Measurements from ENCODE around the gene GSG1L. TPM values are rescaled to one million over a fixed set of nuclear protein-coding genes. Genes with fewer than 3 reads are reported as not detected.

Gene GSG1L
- polyA plus RNA-seq, 3 donors: not detected

DNA sequence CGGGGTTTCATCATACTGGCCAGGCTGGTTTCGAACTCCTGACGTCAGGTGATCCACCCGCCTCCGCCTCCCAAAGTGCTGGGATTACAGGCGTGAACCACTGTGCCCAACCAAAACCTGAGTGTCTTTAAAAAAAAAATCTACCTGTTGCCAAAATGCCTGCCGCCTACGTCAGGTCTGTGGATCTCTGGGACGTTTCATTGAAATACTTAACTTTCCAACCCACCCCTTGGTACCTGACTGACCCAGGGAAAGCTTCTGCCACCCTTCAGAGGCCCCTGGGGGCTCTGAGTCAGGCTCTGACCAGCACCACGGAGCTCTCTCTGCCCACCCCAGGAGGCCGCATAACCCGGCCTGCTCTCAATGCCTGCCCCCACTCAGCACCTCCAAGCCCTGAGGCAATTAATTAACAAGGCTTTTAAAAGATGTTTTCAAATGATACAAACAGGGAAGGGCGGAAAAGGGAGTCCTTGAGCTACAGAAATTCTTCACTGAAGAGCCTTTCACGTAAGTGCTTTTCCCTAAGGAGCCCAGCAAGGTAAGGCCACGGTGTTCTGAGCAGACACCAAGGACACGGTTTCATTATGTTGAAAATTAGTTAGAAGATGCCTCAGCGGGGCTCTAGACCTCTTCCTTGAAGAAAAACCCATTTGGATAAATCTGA, 29.3 kb upstream of the GSG1L start:
- Histone ChIP-seq H3K9ac (ENCODE audit: insufficient read depth, low read length, poor library complexity, severe bottlenecking) (no peak overlapping the region), H3K9me3 (replicated peaks in 1 of 2; ENCODE audit: control insufficient read depth in 1 of 2, insufficient read depth in 1 of 2, low read length in 2 of 2) (no peaks in the 10 kb centered on the region), H3K27ac (ENCODE audit: low read depth in 1 of 2, low read length in 2 of 2) (no peak overlapping the region), H3K79me2 (ENCODE audit: insufficient read depth, low read length) (no peaks in the 10 kb centered on the region), H3K36me3 (replicated peaks in 1 of 2; ENCODE audit: control insufficient read depth in 1 of 2, insufficient read depth in 2 of 2, low read length in 2 of 2) (peaks cover 12 to 28% of the 10 kb centered on the region in 2 donors), H3K4me2 (replicated peaks; ENCODE audit: extremely low read depth, low read length, poor library complexity, severe bottlenecking) (no peak overlapping the region), H4K20me1 (ENCODE audit: insufficient read depth, low read length) (peaks cover 35% of the 10 kb centered on the region), H3K27me3 (ENCODE audit: control insufficient read depth in 2 of 2, insufficient read depth in 2 of 2, low read length in 2 of 2) (no peaks in the 10 kb centered on the region), H3K4me1 (ENCODE audit: control insufficient read depth in 1 of 2, insufficient read depth in 2 of 2, low read length in 2 of 2) (no peaks in the 10 kb centered on the region), H3K4me3 (replicated peaks in 1 of 3; ENCODE audit: low read depth in 2 of 3, low read length in 3 of 3) (no peak overlapping the region), H2AFZ (ENCODE audit: insufficient read depth, low read depth, low read length, poor library complexity, severe bottlenecking) (no peak overlapping the region)
- WGBS (ENCODE audit: insufficient coverage): 99% methylated on average over 12 of the region's 17 CpGs
- intact Hi-C loops (cut with micrococcal nuclease): no loop called here
- Mint-ChIP-seq H3K4me1 (no peaks in the 10 kb centered on the region), H3K27me3 (ENCODE audit: low read depth in 3 of 3) (peaks cover 0 to 4% (median 0%) of the 10 kb centered on the region in 3 donors), H3K9me3 (peaks cover 0 to 2% (median 0%) of the 10 kb centered on the region in 7 donors), H3K36me3 (peaks cover 22 to 31% of the 10 kb centered on the region in 2 donors), H3K27ac (no peak overlapping the region), H3K4me3 (no peak overlapping the region)
- DNase-seq: no peak
- TF ChIP-seq, protein P1, sequence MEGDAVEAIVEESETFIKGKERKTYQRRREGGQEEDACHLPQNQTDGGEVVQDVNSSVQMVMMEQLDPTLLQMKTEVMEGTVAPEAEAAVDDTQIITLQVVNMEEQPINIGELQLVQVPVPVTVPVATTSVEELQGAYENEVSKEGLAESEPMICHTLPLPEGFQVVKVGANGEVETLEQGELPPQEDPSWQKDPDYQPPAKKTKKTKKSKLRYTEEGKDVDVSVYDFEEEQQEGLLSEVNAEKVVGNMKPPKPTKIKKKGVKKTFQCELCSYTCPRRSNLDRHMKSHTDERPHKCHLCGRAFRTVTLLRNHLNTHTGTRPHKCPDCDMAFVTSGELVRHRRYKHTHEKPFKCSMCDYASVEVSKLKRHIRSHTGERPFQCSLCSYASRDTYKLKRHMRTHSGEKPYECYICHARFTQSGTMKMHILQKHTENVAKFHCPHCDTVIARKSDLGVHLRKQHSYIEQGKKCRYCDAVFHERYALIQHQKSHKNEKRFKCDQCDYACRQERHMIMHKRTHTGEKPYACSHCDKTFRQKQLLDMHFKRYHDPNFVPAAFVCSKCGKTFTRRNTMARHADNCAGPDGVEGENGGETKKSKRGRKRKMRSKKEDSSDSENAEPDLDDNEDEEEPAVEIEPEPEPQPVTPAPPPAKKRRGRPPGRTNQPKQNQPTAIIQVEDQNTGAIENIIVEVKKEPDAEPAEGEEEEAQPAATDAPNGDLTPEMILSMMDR (IDR thresholded peaks at IDR 0.05): no peak

DNA sequence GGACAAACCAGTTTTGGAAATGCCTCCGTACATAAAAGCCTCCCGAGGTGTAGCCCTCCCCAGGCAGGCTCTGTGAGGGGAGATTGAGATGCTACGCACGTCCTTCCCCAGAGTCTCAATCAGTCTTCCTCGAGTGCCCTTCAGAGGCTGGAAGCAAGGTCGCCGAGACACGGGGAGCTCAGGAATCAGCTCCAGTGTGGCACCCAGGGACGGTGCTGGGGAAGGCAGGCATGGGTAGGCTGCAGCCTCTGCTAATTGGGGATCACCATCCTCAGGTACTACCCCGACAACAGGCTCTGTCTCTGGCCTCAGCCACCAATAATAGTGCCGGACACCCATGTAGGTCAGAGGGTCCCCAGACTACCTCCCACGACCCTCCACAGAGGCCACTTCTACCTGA, 28.1 kb upstream of the GSG1L start:
- TF ChIP-seq, protein P1 (IDR thresholded peaks at IDR 0.05): no peak
- H3K79me2 ChIP-seq (ENCODE audit: insufficient read depth, low read length): no peaks in the 10 kb centered on the region
- no peak for DNase-seq
- H3K4me2 ChIP-seq (replicated peaks; ENCODE audit: extremely low read depth, low read length, poor library complexity, severe bottlenecking): no peak overlapping the region
- Mint-ChIP-seq H3K4me3 (no peak overlapping the region), H3K27me3 (ENCODE audit: low read depth in 3 of 3) (peaks cover 0 to 4% (median 0%) of the 10 kb centered on the region in 3 donors), H3K36me3 (peaks cover 10 to 19% of the 10 kb centered on the region in 2 donors), H3K9me3 (peaks cover 0 to 2% (median 0%) of the 10 kb centered on the region in 7 donors), H3K27ac (no peak overlapping the region), H3K4me1 (no peaks in the 10 kb centered on the region)
- no peaks in the 10 kb centered on the region for H3K4me1 ChIP-seq (ENCODE audit: control insufficient read depth in 1 of 2, insufficient read depth in 2 of 2, low read length in 2 of 2)
- intact Hi-C loops (cut with micrococcal nuclease): no loop called here
- peaks cover under 1 to 16% of the 10 kb centered on the region in 2 donors for H3K36me3 ChIP-seq (replicated peaks in 1 of 2; ENCODE audit: control insufficient read depth in 1 of 2, insufficient read depth in 2 of 2, low read length in 2 of 2)
- peaks cover 23% of the 10 kb centered on the region for H4K20me1 ChIP-seq (ENCODE audit: insufficient read depth, low read length)
- no peak overlapping the region for H2AFZ ChIP-seq (ENCODE audit: insufficient read depth, low read depth, low read length, poor library complexity, severe bottlenecking)
- no peak overlapping the region for H3K4me3 ChIP-seq (replicated peaks in 1 of 3; ENCODE audit: low read depth in 2 of 3, low read length in 3 of 3)
- no peak overlapping the region for H3K9ac ChIP-seq (ENCODE audit: insufficient read depth, low read length, poor library complexity, severe bottlenecking)
- WGBS (ENCODE audit: insufficient coverage): 93% methylated on average over 11 of the region's 12 CpGs
- no peak overlapping the region for H3K27ac ChIP-seq (ENCODE audit: low read depth in 1 of 2, low read length in 2 of 2)
- no peaks in the 10 kb centered on the region for H3K9me3 ChIP-seq (replicated peaks in 1 of 2; ENCODE audit: control insufficient read depth in 1 of 2, insufficient read depth in 1 of 2, low read length in 2 of 2)
- H3K27me3 ChIP-seq (ENCODE audit: control insufficient read depth in 2 of 2, insufficient read depth in 2 of 2, low read length in 2 of 2): no peaks in the 10 kb centered on the region

Data from CD14-positive monocyte (primary cell).